HepG2 (cell line): ENCODE measurements around the gene FBXO7. TPM values are rescaled to one million over a fixed set of nuclear protein-coding genes. Genes with fewer than 3 reads are reported as not detected.

ENCODE experiments used
- CBX2 ChIP-seq, 2 experiments: fragments of 200-600 bp in 1 of 2; sonication (generic); formaldehyde crosslinking in 1 of 2; IDR thresholded peaks; 2 replicates each; pipeline versions ENCODE4 v1.7.0 to v1.8.1; 2018 to 2022; ENCODE audit warnings: low read depth in 2 of 2, low read length in 1 of 2, mild to moderate bottlenecking in 1 of 2, missing genetic modification reagents in 1 of 2
- CENPX ChIP-seq: sonication (generic); formaldehyde crosslinking; IDR thresholded peaks from 2 replicates; pipeline ENCODE4 v1.9.0; 2021; ENCODE audit warnings: mild to moderate bottlenecking, missing genetic modification reagents, moderate library complexity
- HMGXB3 ChIP-seq: sonication (generic); formaldehyde crosslinking; IDR thresholded peaks from 2 replicates; pipeline ENCODE4 v1.4.0; 2020; ENCODE audit warnings: missing genetic modification reagents, borderline replicate concordance
- SRSF1 ChIP-seq: fragments of 200-400 bp; formaldehyde crosslinking; optimal IDR thresholded peaks from 2 replicates; pipeline ENCODE3; 2017; ENCODE audit warnings: mild to moderate bottlenecking, low read depth, low read length, moderate library complexity
- ZBED4 ChIP-seq: sonication (generic); formaldehyde crosslinking; IDR thresholded peaks from 2 replicates; pipeline ENCODE4 v1.4.0; 2020; ENCODE audit warnings: missing genetic modification reagents, borderline replicate concordance
- ZFP36L1 ChIP-seq: sonication (generic); formaldehyde crosslinking; IDR thresholded peaks from 2 replicates; pipeline ENCODE4 v1.8.0; 2022; ENCODE audit warnings: mild to moderate bottlenecking, missing genetic modification reagents, moderate library complexity
- ZHX2 ChIP-seq, 2 experiments: sonication (generic) in 1 of 2; formaldehyde crosslinking in 1 of 2; IDR thresholded peaks; 2 replicates each; pipeline versions ENCODE4 v1.6.1 to v1.9.0; 2014 to 2022; ENCODE audit warnings: antibody characterized with exemption in 1 of 2, borderline replicate concordance in 1 of 2, inconsistent platforms in 1 of 2, low read depth in 1 of 2, missing genetic modification reagents in 1 of 2
- ZNF672 ChIP-seq: sonication (generic); formaldehyde crosslinking; IDR thresholded peaks from 2 replicates; pipeline ENCODE4 v1.8.1; 2022; ENCODE audit warnings: missing genetic modification reagents
- ZNF878 ChIP-seq: sonication (generic); formaldehyde crosslinking; IDR thresholded peaks from 2 replicates; pipeline ENCODE4 v1.8.1; 2023; ENCODE audit warnings: mild to moderate bottlenecking, missing genetic modification reagents, moderate library complexity
- polyA plus RNA-seq, 8 experiments: library from polyadenylated mRNA; depleted of rRNA in 3 of 8; stranded (reverse) in 7 of 8; unstranded in 1 of 8; fragments of >200 nt; fragmentation: Illumina TruSeq in 4 of 8; extraction: Trizol in 4 of 8; gene quantifications; 2 replicates each; pipeline versions ENCODE4 v1.2.1 to v1.2.3, GENCODE V29; 2011 to 2016; ENCODE audit warnings: low read depth in 4 of 8, missing spikeins in 1 of 8, mixed read lengths in 1 of 8; ENCODE audit not compliant: insufficient read depth in 1 of 8
- total RNA-seq, 5 experiments: library from RNA; depleted of rRNA; stranded (reverse); fragments of >200 nt; fragmentation: Illumina TruSeq; extraction: Trizol; gene quantifications; 2 replicates each; pipeline ENCODE4 v1.2.3, GENCODE V29; 2016; ENCODE audit warnings: low read depth in 1 of 5
- TF ChIP-seq, protein P1 (sequence below): sonication (generic); formaldehyde crosslinking; IDR thresholded peaks from 2 replicates; pipeline ENCODE4 v1.9.0; 2022; ENCODE audit warnings: missing genetic modification reagents, mild to moderate bottlenecking, borderline replicate concordance

FBXO7 gene
- total and polyA plus RNA-seq, 2 of the 13 experiments (the other 11 are each of a cell fraction or from before 2014, with no cell fraction given): 105 to 172 TPM

DNA sequence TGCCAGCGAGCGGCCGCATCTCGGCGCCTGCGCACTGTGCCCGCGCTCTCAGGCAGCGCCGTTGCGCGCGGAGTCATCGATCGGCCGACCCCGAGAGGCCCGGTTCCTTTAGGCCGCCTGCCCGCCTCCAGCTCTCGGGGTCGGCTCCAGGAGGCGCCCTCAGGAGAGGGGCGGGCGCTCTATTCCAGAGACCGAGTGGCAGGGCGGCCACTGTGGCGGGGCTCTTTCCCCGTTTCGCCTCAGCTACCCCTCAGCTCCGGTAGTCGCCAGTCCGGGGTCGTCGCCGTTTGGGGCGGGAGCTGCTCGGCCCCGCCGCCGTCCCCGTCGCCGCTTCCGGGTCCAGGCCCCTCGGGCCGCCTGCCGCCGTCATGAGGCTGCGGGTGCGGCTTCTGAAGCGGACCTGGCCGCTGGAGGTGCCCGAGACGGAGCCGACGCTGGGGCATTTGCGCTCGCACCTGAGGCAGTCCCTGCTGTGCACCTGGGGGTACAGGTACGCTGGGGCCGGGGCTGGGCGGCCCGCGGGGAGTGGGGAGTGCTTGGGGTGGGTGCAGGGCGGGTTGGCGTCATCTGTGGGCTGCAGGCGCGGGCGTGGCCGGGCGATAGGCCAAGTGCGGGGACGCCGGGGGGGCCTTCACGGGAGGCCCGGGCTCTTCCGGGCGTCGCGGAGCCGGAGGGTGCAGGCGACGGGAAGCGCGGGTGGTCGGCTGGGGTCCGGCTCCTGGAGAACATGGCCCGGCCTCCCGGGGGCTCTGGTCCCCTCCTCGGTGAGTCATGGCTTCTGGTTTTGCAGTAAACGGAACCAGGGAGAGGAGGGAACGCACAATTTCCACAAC, at the start of gene FBXO7 (continued):
- no peak for TF ChIP-seq HMGXB3 (CRISPR knock-in tag)
- TF ChIP-seq ZNF672 (CRISPR knock-in tag): no peak
- no peak; the same call in 1 of the 2 replicates for TF ChIP-seq ZFP36L1 (CRISPR knock-in tag)
- TF ChIP-seq CBX2 (IDR thresholded peaks at IDR 0.05; ENCODE audit: low read depth, low read length): no peak
- TF ChIP-seq CBX2 (CRISPR knock-in tag; IDR thresholded peaks at IDR 0.05; ENCODE audit: low read depth): no peak
- no peak for TF ChIP-seq ZNF878 (CRISPR knock-in tag)
- TF ChIP-seq ZBED4 (CRISPR knock-in tag): peak; percentile 70; the same call in 1 of the 2 replicates
- peak; percentile 22 for TF ChIP-seq SRSF1
- no peak for TF ChIP-seq CENPX (CRISPR knock-in tag)
- no peak for TF ChIP-seq ZHX2 (IDR thresholded peaks at IDR 0.05; ENCODE audit: low read depth)
- TF ChIP-seq ZHX2 (CRISPR knock-in tag; IDR thresholded peaks at IDR 0.05; ENCODE audit: borderline replicate concordance): no peak
- TF ChIP-seq, protein P1, sequence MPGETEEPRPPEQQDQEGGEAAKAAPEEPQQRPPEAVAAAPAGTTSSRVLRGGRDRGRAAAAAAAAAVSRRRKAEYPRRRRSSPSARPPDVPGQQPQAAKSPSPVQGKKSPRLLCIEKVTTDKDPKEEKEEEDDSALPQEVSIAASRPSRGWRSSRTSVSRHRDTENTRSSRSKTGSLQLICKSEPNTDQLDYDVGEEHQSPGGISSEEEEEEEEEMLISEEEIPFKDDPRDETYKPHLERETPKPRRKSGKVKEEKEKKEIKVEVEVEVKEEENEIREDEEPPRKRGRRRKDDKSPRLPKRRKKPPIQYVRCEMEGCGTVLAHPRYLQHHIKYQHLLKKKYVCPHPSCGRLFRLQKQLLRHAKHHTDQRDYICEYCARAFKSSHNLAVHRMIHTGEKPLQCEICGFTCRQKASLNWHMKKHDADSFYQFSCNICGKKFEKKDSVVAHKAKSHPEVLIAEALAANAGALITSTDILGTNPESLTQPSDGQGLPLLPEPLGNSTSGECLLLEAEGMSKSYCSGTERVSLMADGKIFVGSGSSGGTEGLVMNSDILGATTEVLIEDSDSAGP (CRISPR knock-in tag): peak; percentile 91
